ENCODE data around the gene CPT1B. TPM values are rescaled to one million over a fixed set of nuclear protein-coding genes. Genes with fewer than 3 reads are reported as not detected.

Gene CPT1B
- total RNA-seq, 4 donors from 2014 or later = 5.0 to 19.6 (median 14.6) TPM

- Histone ChIP-seq H3K4me1 (peaks cover 19 to 36% (median 26%) of the 10 kb centered on the region in 4 donors), H3K27me3 (no peaks in the 10 kb centered on the region), H3K4me3 (no peak overlapping the region), H3K36me3 (peaks cover 0 to 20% (median 17%) of the 10 kb centered on the region in 4 donors), H3K27ac (replicated peaks in 1 of 4) (no peak overlapping the region), H3K9me3 (no peaks in the 10 kb centered on the region)
- WGBS = 95% methylated on average over 23 of the region's 23 CpGs
- no peak for DNase-seq (ENCODE audit: extremely low spot score)
- TF ChIP-seq CTCF (IDR thresholded peaks at IDR 0.05) (no peak), POLR2A (IDR thresholded peaks at IDR 0.05; ENCODE audit: low read depth) (no peak), POLR2AphosphoS5 (IDR thresholded peaks at IDR 0.05) (no peak), EP300 (IDR thresholded peaks at IDR 0.05) (no peak)
- intact Hi-C loops (cut with DNase I) = loop anchor here (5.0 kb wide), 2 partner anchors 38 to 57 kb away; partner anchors contain the start of gene SCO2
Observed at GRCh38 chr22:50584106-50585096, 6.2 kb upstream of the CPT1B start.

DNA sequence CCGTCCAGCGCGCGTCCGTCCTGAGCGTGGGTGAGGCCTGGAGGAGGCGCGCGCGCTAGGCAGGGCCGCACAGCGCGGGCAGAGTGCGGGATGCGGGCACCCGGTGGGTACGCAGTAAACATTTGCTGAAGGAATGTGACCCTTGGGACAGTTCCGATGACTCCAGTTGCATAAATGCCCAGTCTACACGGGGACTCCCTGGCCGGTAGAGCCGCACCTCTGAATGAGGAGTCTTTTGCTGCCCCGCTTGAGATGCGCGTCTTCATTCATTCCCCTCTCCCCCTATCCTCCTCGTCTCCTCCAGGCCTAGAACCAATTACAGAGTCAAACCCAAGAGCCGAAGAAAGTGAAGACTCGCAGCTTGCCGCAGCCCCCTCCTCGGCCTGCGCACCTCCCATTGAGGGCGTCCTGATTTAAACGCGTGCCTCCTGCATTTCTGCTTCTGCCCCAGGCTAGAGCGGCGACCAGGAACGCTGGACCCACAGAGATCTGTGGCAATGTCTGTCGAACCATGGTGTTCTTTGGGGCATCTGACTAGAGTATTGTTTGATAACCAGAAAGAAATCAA, 5.2 kb upstream of the CPT1B start:
- no peak for DNase-seq (ENCODE audit: extremely low spot score)
- Histone ChIP-seq H3K27me3 (no peaks in the 10 kb centered on the region), H3K36me3 (peaks cover 0 to 23% (median 17%) of the 10 kb centered on the region in 4 donors), H3K9me3 (no peaks in the 10 kb centered on the region), H3K27ac (replicated peaks in 1 of 4) (peak overlapping the region; percentile 93 to 99 (median 97)), H3K4me3 (peak overlapping the region; percentile 69 to 91 (median 82)), H3K4me1 (peaks cover 29 to 46% (median 35%) of the 10 kb centered on the region in 4 donors)
- TF ChIP-seq CTCF (IDR thresholded peaks at IDR 0.05) (peak in 1 of 3 experiments; percentile 0), POLR2A (IDR thresholded peaks at IDR 0.05; ENCODE audit: low read depth) (no peak), EP300 (IDR thresholded peaks at IDR 0.05) (no peak)
- intact Hi-C loops (cut with DNase I) = loop anchor here (5.0 kb wide), 2 partner anchors 39 to 56 kb away; partner anchors contain the start of gene SCO2
- WGBS = 6% methylated on average over 20 of the region's 37 CpGs

DNA sequence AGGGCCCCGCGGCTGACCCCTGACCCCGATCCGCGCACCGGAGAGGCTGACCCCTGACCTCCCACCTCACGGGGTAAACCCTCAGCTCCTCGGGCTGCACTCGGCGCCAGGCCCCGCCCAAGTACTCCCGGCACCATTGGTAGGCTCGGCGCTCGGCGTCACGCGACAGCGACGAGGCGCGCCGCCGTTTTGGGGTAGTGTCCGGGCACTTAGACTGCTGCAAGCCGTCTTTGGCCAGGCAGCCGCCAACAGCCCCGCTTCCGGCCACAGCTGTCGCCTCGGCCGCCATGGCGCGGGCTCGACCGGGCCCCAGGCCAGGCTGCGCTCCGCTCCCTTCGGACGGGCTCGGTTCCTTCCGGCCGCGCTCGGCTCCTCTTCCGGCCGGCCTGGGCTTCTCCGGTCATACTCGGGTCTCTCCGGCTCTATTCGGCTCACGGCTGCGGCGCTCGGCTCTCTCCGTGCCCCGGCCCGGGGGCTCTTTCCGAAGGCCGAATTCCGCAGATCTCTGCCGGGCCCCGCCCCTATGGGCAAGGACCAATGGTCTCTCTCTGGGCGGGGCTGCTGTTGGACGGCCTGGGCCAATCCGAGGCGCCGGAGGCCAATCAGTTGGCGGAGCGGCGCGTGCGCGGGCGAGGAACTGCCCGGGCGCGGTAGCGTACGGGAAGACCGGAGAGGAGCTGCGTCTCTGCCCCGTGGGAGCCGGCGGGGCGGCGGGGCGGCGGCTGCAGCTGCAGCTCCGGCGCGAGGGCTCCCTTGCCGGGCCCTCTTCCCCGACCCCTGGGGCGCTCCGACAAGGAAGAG, 4.5 kb upstream of the CPT1B start, which contains the start of gene CHKB:
Gene CHKB, minus strand, starts transcription at position 357 of the 801 bp plus-strand sequence. Its CDS starts 68 bp downstream, at position 289.
- 0% methylated on average over 14 of the region's 96 CpGs for WGBS
- Histone ChIP-seq H3K9me3 (no peaks in the 10 kb centered on the region), H3K4me3 (peak within 1 kb of the TSS; percentile 69 to 91 (median 82)), H3K4me1 (peaks cover 36 to 53% (median 39%) of the 10 kb centered on the region in 4 donors), H3K36me3 (peaks cover 0 to 23% (median 17%) of the 10 kb centered on the region in 4 donors), H3K27ac (replicated peaks in 1 of 4) (peak within 1 kb of the TSS; percentile 93 to 99 (median 97)), H3K27me3 (peaks cover 0 to 5% (median 0%) of the 10 kb centered on the region in 4 donors)
- intact Hi-C loops (cut with DNase I) = loop anchor here (5.0 kb wide), 2 partner anchors 40 to 55 kb away; partner anchors contain the start of gene SCO2
- peak; percentile 99 for DNase-seq (ENCODE audit: extremely low spot score)
- peak; percentile 80 to 89 for TF ChIP-seq POLR2AphosphoS5 (IDR thresholded peaks at IDR 0.05)
- peak; percentile 89 for TF ChIP-seq POLR2A (IDR thresholded peaks at IDR 0.05; ENCODE audit: low read depth)
- no peak for TF ChIP-seq EP300 (IDR thresholded peaks at IDR 0.05)
- peak in 1 of 3 experiments; percentile 33 for TF ChIP-seq CTCF (IDR thresholded peaks at IDR 0.05)

DNA sequence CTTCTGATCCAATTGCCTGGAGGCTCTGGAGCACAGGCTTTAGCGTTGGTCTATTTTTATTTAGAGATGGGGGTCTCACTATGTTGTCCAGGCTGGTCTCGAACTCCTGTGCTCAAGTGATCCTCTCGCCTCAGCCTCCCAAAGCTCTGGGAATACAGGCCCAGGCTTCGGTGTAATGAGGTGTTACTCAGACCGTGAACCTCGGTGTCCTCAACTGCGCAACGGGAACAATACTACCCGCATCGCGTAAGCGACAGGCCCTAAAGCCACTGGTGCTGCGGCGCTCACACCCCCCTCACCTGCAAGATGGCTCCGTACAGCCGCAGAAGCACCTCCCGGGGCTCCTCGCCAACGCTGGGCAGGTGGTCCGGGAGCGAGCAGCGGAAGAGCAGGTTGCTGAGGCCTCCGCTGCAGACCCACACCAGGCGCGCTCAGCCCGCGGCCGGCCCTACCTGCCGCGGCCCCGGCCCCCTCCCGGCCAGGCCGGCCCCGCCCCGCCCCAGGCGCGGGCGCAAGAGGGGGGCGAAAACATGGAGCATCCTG, 3.8 kb upstream of the CPT1B start:
- no peak for DNase-seq (ENCODE audit: extremely low spot score)

More for the DNA sequence above, 3.8 kb upstream of the CPT1B start:
- H3K9me3 ChIP-seq = no peaks in the 10 kb centered on the region
- peak overlapping the region; percentile 93 to 99 (median 97) for H3K27ac ChIP-seq (replicated peaks in 1 of 4)
- peaks cover 37 to 59% (median 44%) of the 10 kb centered on the region in 4 donors for H3K4me1 ChIP-seq
- peaks cover 0 to 8% (median 0%) of the 10 kb centered on the region in 4 donors for H3K27me3 ChIP-seq
- peaks cover 0 to 23% (median 19%) of the 10 kb centered on the region in 4 donors for H3K36me3 ChIP-seq
- TF ChIP-seq CTCF (IDR thresholded peaks at IDR 0.05) (no peak), POLR2A (IDR thresholded peaks at IDR 0.05; ENCODE audit: low read depth) (no peak), EP300 (IDR thresholded peaks at IDR 0.05) (no peak), POLR2AphosphoS5 (IDR thresholded peaks at IDR 0.05) (no peak)
- WGBS = 34% methylated on average over 7 of the region's 39 CpGs
- intact Hi-C loops (cut with DNase I) = loop anchor here (5.0 kb wide), 2 partner anchors 40 to 55 kb away; partner anchors contain the start of gene SCO2
- peak overlapping the region; percentile 69 to 91 (median 82) for H3K4me3 ChIP-seq

Measured in esophagus muscularis mucosa (tissue), 4 donors.